ENCODE results near the gene ZNF439.
A peak's percentile ranks its signal among the peaks of the same experiment; 100 is the strongest.
"Not testable (repeated sequence)": the region's sequence is repeated elsewhere in the genome, so short reads cannot be mapped to it uniquely, and the experiment has no call there.

Gene ZNF439

GRCh38 chr19:11868188-11868587, 19.7 kb downstream of the ZNF439 start:
- H3K4me1 ChIP-seq (ENCODE audit: control insufficient read depth, insufficient read depth, low read length) = no peaks in the 10 kb centered on the region
- H3K4me3 ChIP-seq (ENCODE audit: low read depth, low read length) = no peak overlapping the region
- H3K36me3 ChIP-seq (ENCODE audit: control insufficient read depth, insufficient read depth, low read length) = no peaks in the 10 kb centered on the region
- H3K9me3 ChIP-seq (ENCODE audit: control insufficient read depth, insufficient read depth, low read depth, low read length) = peaks cover 80% of the 10 kb centered on the region
- H3K27me3 ChIP-seq (ENCODE audit: control insufficient read depth, insufficient read depth, low read length) = no peaks in the 10 kb centered on the region
- no peak overlapping the region for H3K27ac ChIP-seq (ENCODE audit: low read depth, low read length)
- no peak overlapping the region for H3K9ac ChIP-seq (ENCODE audit: low read length)

GRCh38 chr19:11872624-11873023, 24.1 kb downstream of the ZNF439 start:
- no peak overlapping the region for H3K9ac ChIP-seq (ENCODE audit: low read length)
- H3K9me3 ChIP-seq (ENCODE audit: control insufficient read depth, insufficient read depth, low read depth, low read length) = peaks cover 65% of the 10 kb centered on the region

GRCh38 chr19:11873762-11874161, 25.2 kb downstream of the ZNF439 start:
- no peaks in the 10 kb centered on the region for H3K27me3 ChIP-seq (ENCODE audit: control insufficient read depth, insufficient read depth, low read length)
- H3K4me1 ChIP-seq (ENCODE audit: control insufficient read depth, insufficient read depth, low read length) = no peaks in the 10 kb centered on the region
- no peak overlapping the region for H3K9ac ChIP-seq (ENCODE audit: low read length)
- no peak overlapping the region for H3K27ac ChIP-seq (ENCODE audit: low read depth, low read length)
- H3K36me3 ChIP-seq (ENCODE audit: control insufficient read depth, insufficient read depth, low read length) = no peaks in the 10 kb centered on the region
- peaks cover 59% of the 10 kb centered on the region for H3K9me3 ChIP-seq (ENCODE audit: control insufficient read depth, insufficient read depth, low read depth, low read length)
- H3K4me3 ChIP-seq (ENCODE audit: low read depth, low read length) = no peak overlapping the region

More at GRCh38 chr19:11872624-11873023, 24.1 kb downstream of the ZNF439 start:
- no peaks in the 10 kb centered on the region for H3K27me3 ChIP-seq (ENCODE audit: control insufficient read depth, insufficient read depth, low read length)
- no peak overlapping the region for H3K4me3 ChIP-seq (ENCODE audit: low read depth, low read length)
- no peak overlapping the region for H3K27ac ChIP-seq (ENCODE audit: low read depth, low read length)
- no peaks in the 10 kb centered on the region for H3K36me3 ChIP-seq (ENCODE audit: control insufficient read depth, insufficient read depth, low read length)
- no peaks in the 10 kb centered on the region for H3K4me1 ChIP-seq (ENCODE audit: control insufficient read depth, insufficient read depth, low read length)

GRCh38 chr19:11879687-11880266, 31.3 kb downstream of the ZNF439 start:
- not testable (repeated sequence) for H3K9ac ChIP-seq (ENCODE audit: low read length); H3K27ac ChIP-seq (ENCODE audit: low read depth, low read length); H3K4me1 ChIP-seq (ENCODE audit: control insufficient read depth, insufficient read depth, low read length); H3K27me3 ChIP-seq (ENCODE audit: control insufficient read depth, insufficient read depth, low read length); H3K4me3 ChIP-seq (ENCODE audit: low read depth, low read length); H3K36me3 ChIP-seq (ENCODE audit: control insufficient read depth, insufficient read depth, low read length)
- H3K9me3 ChIP-seq (ENCODE audit: control insufficient read depth, insufficient read depth, low read depth, low read length) = peaks cover 36% of the 10 kb centered on the region

- Histone ChIP-seq H3K36me3 (ENCODE audit: control insufficient read depth, insufficient read depth, low read length) (no peaks in the 10 kb centered on the region), H3K27ac (ENCODE audit: low read depth, low read length) (no peak overlapping the region), H3K4me1 (ENCODE audit: control insufficient read depth, insufficient read depth, low read length) (no peaks in the 10 kb centered on the region), H3K9ac (ENCODE audit: low read length) (no peak overlapping the region), H3K4me3 (ENCODE audit: low read depth, low read length) (no peak overlapping the region), H3K27me3 (ENCODE audit: control insufficient read depth, insufficient read depth, low read length) (no peaks in the 10 kb centered on the region), H3K9me3 (ENCODE audit: control insufficient read depth, insufficient read depth, low read depth, low read length) (peaks cover 33% of the 10 kb centered on the region)
Observed at GRCh38 chr19:11880598-11880997, 32.1 kb downstream of the ZNF439 start.

- H3K9me3 ChIP-seq (ENCODE audit: control insufficient read depth, insufficient read depth, low read depth, low read length) = peaks cover 33% of the 10 kb centered on the region
- no peaks in the 10 kb centered on the region for H3K27me3 ChIP-seq (ENCODE audit: control insufficient read depth, insufficient read depth, low read length)
- no peaks in the 10 kb centered on the region for H3K4me1 ChIP-seq (ENCODE audit: control insufficient read depth, insufficient read depth, low read length)
- no peak overlapping the region for H3K9ac ChIP-seq (ENCODE audit: low read length)
- no peaks in the 10 kb centered on the region for H3K36me3 ChIP-seq (ENCODE audit: control insufficient read depth, insufficient read depth, low read length)
- no peak overlapping the region for H3K27ac ChIP-seq (ENCODE audit: low read depth, low read length)
- H3K4me3 ChIP-seq (ENCODE audit: low read depth, low read length) = no peak overlapping the region
Observed at GRCh38 chr19:11881151-11881800, 32.8 kb downstream of the ZNF439 start.

- no peak overlapping the region for H3K9ac ChIP-seq (ENCODE audit: low read length)
- H3K4me1 ChIP-seq (ENCODE audit: control insufficient read depth, insufficient read depth, low read length) = peaks cover 3% of the 10 kb centered on the region; the same call in 1 of the 2 replicates
- peaks cover 36% of the 10 kb centered on the region for H3K9me3 ChIP-seq (ENCODE audit: control insufficient read depth, insufficient read depth, low read depth, low read length)
- no peaks in the 10 kb centered on the region for H3K36me3 ChIP-seq (ENCODE audit: control insufficient read depth, insufficient read depth, low read length)
- H3K27ac ChIP-seq (ENCODE audit: low read depth, low read length) = no peak overlapping the region
- no peak overlapping the region for H3K4me3 ChIP-seq (ENCODE audit: low read depth, low read length)
- H3K27me3 ChIP-seq (ENCODE audit: control insufficient read depth, insufficient read depth, low read length) = no peaks in the 10 kb centered on the region
Observed at GRCh38 chr19:11882606-11883005, 34.1 kb downstream of the ZNF439 start.

- Histone ChIP-seq H3K27me3 (ENCODE audit: control insufficient read depth, insufficient read depth, low read length) (no peaks in the 10 kb centered on the region), H3K36me3 (ENCODE audit: control insufficient read depth, insufficient read depth, low read length) (no peaks in the 10 kb centered on the region), H3K4me3 (ENCODE audit: low read depth, low read length) (peak overlapping the region; percentile 58; the same call in 1 of the 2 replicates), H3K9ac (ENCODE audit: low read length) (no peak overlapping the region), H3K9me3 (ENCODE audit: control insufficient read depth, insufficient read depth, low read depth, low read length) (peaks cover 30% of the 10 kb centered on the region), H3K4me1 (ENCODE audit: control insufficient read depth, insufficient read depth, low read length) (peaks cover 3% of the 10 kb centered on the region; the same call in 1 of the 2 replicates), H3K27ac (ENCODE audit: low read depth, low read length) (no peak overlapping the region)
Observed at GRCh38 chr19:11887234-11887610, 38.7 kb downstream of the ZNF439 start.

GRCh38 chr19:11887611-11888531, 39.3 kb downstream of the ZNF439 start, which contains the start of gene ZNF69:
Gene ZNF69 (plus strand): TSS chr19:11887782. CDS start chr19:11887924, 142 bp downstream.
- Histone ChIP-seq H3K4me3 (ENCODE audit: low read depth, low read length) (peak within 1 kb of the TSS; percentile 58; the same call in 1 of the 2 replicates), H3K4me1 (ENCODE audit: control insufficient read depth, insufficient read depth, low read length) (peaks cover 3% of the 10 kb centered on the region; the same call in 1 of the 2 replicates), H3K36me3 (ENCODE audit: control insufficient read depth, insufficient read depth, low read length) (no peaks in the 10 kb centered on the region), H3K9me3 (ENCODE audit: control insufficient read depth, insufficient read depth, low read depth, low read length) (peaks cover 33% of the 10 kb centered on the region), H3K9ac (ENCODE audit: low read length) (no peak within 1 kb of the TSS), H3K27me3 (ENCODE audit: control insufficient read depth, insufficient read depth, low read length) (no peaks in the 10 kb centered on the region), H3K27ac (ENCODE audit: low read depth, low read length) (no peak within 1 kb of the TSS)

- not testable (repeated sequence) for H3K27me3 ChIP-seq (ENCODE audit: control insufficient read depth, insufficient read depth, low read length); H3K4me3 ChIP-seq (ENCODE audit: low read depth, low read length); H3K36me3 ChIP-seq (ENCODE audit: control insufficient read depth, insufficient read depth, low read length); H3K4me1 ChIP-seq (ENCODE audit: control insufficient read depth, insufficient read depth, low read length); H3K27ac ChIP-seq (ENCODE audit: low read depth, low read length); H3K9ac ChIP-seq (ENCODE audit: low read length)
- peaks cover 41% of the 10 kb centered on the region for H3K9me3 ChIP-seq (ENCODE audit: control insufficient read depth, insufficient read depth, low read depth, low read length)
Observed at GRCh38 chr19:11889901-11890300, 41.4 kb downstream of the ZNF439 start.

GRCh38 chr19:11890634-11891033, 42.1 kb downstream of the ZNF439 start:
- H3K4me3 ChIP-seq (ENCODE audit: low read depth, low read length) = no peak overlapping the region
- no peaks in the 10 kb centered on the region; the same call in 1 of the 2 replicates for H3K36me3 ChIP-seq (ENCODE audit: control insufficient read depth, insufficient read depth, low read length)
- H3K27me3 ChIP-seq (ENCODE audit: control insufficient read depth, insufficient read depth, low read length) = no peaks in the 10 kb centered on the region
- H3K4me1 ChIP-seq (ENCODE audit: control insufficient read depth, insufficient read depth, low read length) = peaks cover 3% of the 10 kb centered on the region; the same call in 1 of the 2 replicates
- H3K9ac ChIP-seq (ENCODE audit: low read length) = no peak overlapping the region
- H3K9me3 ChIP-seq (ENCODE audit: control insufficient read depth, insufficient read depth, low read depth, low read length) = peaks cover 44% of the 10 kb centered on the region
- no peak overlapping the region for H3K27ac ChIP-seq (ENCODE audit: low read depth, low read length)
